Smooth muscle cell (in vitro differentiated cells): ENCODE data around the gene EXTL2. TPM values are rescaled to one million over a fixed set of nuclear protein-coding genes. Genes with fewer than 3 reads are reported as not detected.
"Not testable (repeated sequence)": the region's sequence is repeated elsewhere in the genome, so short reads cannot be mapped to it uniquely, and the experiment has no call there.

ENCODE experiments used
- DNase-seq: peaks from one replicate; lab custom pipeline; 2025; ENCODE audit not compliant: unreplicated experiment; lab: John Stamatoyannopoulos, UW
- H2AFZ ChIP-seq: fragments of 200-600 bp; sonication (generic); 2 replicates; pipeline ENCODE4 v1.6.0; 2016; ENCODE audit warnings: antibody characterized with exemption, low read depth, mild to moderate bottlenecking
- H3F3A ChIP-seq: fragments of 200-600 bp; sonication (generic); 2 replicates; pipeline ENCODE4 v1.6.0; 2017; ENCODE audit warnings: antibody characterized with exemption, low read depth
- H3K27ac ChIP-seq: fragments of 200-600 bp; sonication (generic); 2 replicates; pipeline ENCODE4 v1.5.1; 2016; ENCODE audit warnings: low read depth, mild to moderate bottlenecking
- H3K27me3 ChIP-seq: fragments of 200-600 bp; sonication (generic); 2 replicates; pipeline ENCODE4 v1.6.1; 2016; ENCODE audit warnings: low read depth, mild to moderate bottlenecking
- H3K36me3 ChIP-seq: fragments of 200-600 bp; sonication (generic); 2 replicates; pipeline ENCODE4 v1.5.1; 2016; ENCODE audit warnings: low read depth
- H3K4me1 ChIP-seq: fragments of 200-600 bp; sonication (generic); 2 replicates; pipeline ENCODE4 v1.5.1; 2016; ENCODE audit warnings: low read depth
- H3K4me2 ChIP-seq: fragments of 200-600 bp; sonication (generic); 2 replicates; pipeline ENCODE4 v1.6.0; 2016; ENCODE audit warnings: mild to moderate bottlenecking
- H3K4me3 ChIP-seq: fragments of 200-600 bp; sonication (generic); 2 replicates; pipeline ENCODE4 v1.5.1; 2016; ENCODE audit warnings: mild to moderate bottlenecking
- H3K79me2 ChIP-seq: fragments of 200-600 bp; sonication (generic); 2 replicates; pipeline ENCODE4 v1.6.0; 2016; ENCODE audit warnings: low read depth, mild to moderate bottlenecking
- H3K9ac ChIP-seq: fragments of 200-600 bp; sonication (generic); 2 replicates; pipeline ENCODE4 v1.6.0; 2016; ENCODE audit warnings: low read depth
- H3K9me3 ChIP-seq: fragments of 200-600 bp; sonication (generic); replicated peaks from 2 replicates; pipeline ENCODE4 v1.5.1; 2016; ENCODE audit warnings: low read depth
- H4K20me1 ChIP-seq: fragments of 200-600 bp; sonication (generic); 2 replicates; pipeline ENCODE4 v1.6.0; 2016; ENCODE audit warnings: low read depth
- WGBS: methylation state at CpG from one replicate; pipeline ENCODE4 v1.1.7; 2016; ENCODE audit warnings: low lambda C conversion rate; 5-methylcytosine and 5-hydroxymethylcytosine counted together
- polyA plus RNA-seq: library from polyadenylated mRNA; unstranded; fragments of >200 nt; fragmentation: Nextera tagmentation; extraction: Ambion mirVana; gene quantifications from 2 replicates; pipeline ENCODE4 v1.2.1, GENCODE V29; 2016
- total RNA-seq: library from RNA; depleted of rRNA; stranded (reverse); fragments of >200 nt; gene quantifications from 2 replicates; pipeline ENCODE4 v1.2.3, GENCODE V29; 2014
- TF ChIP-seq, protein P1 (sequence below): fragments of 200-600 bp; sonication (generic); IDR thresholded peaks from 2 replicates; pipeline ENCODE4 v1.5.1; 2017; ENCODE audit warnings: borderline replicate concordance, mild to moderate bottlenecking, antibody characterized with exemption; ENCODE audit not compliant: insufficient read depth, poor library complexity, severe bottlenecking

Gene EXTL2
- total and polyA plus RNA-seq, 2 experiments from 2014 or later: 51.9 to 54.3 TPM

DNA sequence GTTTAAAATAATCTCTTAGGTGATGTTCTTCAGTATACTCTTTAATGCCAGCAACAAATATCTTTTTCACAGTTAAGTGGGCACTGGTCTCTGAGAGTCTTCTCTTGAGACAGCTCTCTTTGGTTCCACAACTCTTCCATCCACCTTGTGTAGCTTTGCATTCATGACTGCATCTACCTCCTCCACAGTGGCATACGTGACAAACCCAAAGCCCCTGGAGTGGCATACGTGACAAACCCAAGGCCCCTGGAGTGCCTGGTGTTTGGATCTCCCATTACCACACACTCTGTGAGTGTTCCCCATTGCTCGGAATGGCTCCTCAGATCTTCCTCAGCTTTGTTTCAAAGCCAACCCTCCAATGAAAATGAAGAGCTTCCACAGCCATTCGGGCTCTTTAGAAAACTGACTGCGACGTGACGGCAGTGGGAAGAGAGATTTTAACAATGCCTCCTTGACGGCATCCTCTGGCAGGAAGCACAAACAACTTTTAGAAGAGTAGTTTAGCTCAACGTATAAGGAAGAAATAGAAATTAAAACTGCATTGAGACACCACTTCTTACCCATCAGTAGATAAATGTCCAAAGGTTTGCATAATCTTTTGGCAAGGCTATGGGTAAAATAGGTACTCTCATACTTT is 47.1 kb upstream of the EXTL2 start:
- no peaks in the 10 kb centered on the region for H3K9me3 ChIP-seq
- no peaks in the 10 kb centered on the region for H3F3A ChIP-seq
- no peak overlapping the region for H3K27ac ChIP-seq
- no peak overlapping the region for H3K9ac ChIP-seq
- peaks cover 12% of the 10 kb centered on the region for H3K36me3 ChIP-seq
- H3K4me1 ChIP-seq: no peaks in the 10 kb centered on the region
- no peak for DNase-seq
- H3K27me3 ChIP-seq: no peaks in the 10 kb centered on the region
- no peak overlapping the region for H2AFZ ChIP-seq
- peaks cover 5% of the 10 kb centered on the region for H4K20me1 ChIP-seq
- no peak overlapping the region for H3K4me2 ChIP-seq
- H3K4me3 ChIP-seq: no peak overlapping the region
- over 99% methylated on average over 9 of the region's 9 CpGs for WGBS
- peaks cover 11% of the 10 kb centered on the region for H3K79me2 ChIP-seq
- TF ChIP-seq, protein P1, sequence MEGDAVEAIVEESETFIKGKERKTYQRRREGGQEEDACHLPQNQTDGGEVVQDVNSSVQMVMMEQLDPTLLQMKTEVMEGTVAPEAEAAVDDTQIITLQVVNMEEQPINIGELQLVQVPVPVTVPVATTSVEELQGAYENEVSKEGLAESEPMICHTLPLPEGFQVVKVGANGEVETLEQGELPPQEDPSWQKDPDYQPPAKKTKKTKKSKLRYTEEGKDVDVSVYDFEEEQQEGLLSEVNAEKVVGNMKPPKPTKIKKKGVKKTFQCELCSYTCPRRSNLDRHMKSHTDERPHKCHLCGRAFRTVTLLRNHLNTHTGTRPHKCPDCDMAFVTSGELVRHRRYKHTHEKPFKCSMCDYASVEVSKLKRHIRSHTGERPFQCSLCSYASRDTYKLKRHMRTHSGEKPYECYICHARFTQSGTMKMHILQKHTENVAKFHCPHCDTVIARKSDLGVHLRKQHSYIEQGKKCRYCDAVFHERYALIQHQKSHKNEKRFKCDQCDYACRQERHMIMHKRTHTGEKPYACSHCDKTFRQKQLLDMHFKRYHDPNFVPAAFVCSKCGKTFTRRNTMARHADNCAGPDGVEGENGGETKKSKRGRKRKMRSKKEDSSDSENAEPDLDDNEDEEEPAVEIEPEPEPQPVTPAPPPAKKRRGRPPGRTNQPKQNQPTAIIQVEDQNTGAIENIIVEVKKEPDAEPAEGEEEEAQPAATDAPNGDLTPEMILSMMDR: no peak

DNA sequence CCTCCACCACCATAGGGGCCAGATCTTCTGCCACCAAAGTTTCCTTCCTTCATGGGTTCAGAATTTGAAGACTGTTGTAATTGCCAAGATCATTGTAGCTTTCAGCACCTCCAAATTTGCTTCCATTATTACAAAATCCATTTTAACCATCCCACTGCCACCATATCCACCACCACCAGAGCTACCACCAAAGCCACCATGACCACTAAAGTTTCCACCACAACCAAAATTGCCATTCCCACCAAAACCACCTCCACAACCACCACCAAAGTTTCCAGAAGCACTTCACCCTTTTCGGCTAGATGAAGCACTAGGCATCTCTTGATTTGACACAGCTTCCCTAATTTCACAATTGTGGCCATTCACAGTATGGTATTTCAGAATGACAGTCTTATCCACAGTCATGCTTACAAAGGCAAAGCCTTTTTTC is 46.5 kb upstream of the EXTL2 start:
- Histone ChIP-seq H3K27ac (no peak overlapping the region), H4K20me1 (peaks cover 5% of the 10 kb centered on the region), H3K4me2 (no peak overlapping the region), H3K36me3 (peaks cover 17% of the 10 kb centered on the region), H3F3A (no peaks in the 10 kb centered on the region), H3K4me3 (no peak overlapping the region), H3K9ac (no peak overlapping the region), H3K9me3 (no peaks in the 10 kb centered on the region), H3K27me3 (no peaks in the 10 kb centered on the region), H3K79me2 (peaks cover 8% of the 10 kb centered on the region), H3K4me1 (no peaks in the 10 kb centered on the region), H2AFZ (no peak overlapping the region)
- WGBS: 100% methylated on average over 1 of the region's 1 CpG
- TF ChIP-seq, protein P1: no peak
- DNase-seq: no peak

DNA sequence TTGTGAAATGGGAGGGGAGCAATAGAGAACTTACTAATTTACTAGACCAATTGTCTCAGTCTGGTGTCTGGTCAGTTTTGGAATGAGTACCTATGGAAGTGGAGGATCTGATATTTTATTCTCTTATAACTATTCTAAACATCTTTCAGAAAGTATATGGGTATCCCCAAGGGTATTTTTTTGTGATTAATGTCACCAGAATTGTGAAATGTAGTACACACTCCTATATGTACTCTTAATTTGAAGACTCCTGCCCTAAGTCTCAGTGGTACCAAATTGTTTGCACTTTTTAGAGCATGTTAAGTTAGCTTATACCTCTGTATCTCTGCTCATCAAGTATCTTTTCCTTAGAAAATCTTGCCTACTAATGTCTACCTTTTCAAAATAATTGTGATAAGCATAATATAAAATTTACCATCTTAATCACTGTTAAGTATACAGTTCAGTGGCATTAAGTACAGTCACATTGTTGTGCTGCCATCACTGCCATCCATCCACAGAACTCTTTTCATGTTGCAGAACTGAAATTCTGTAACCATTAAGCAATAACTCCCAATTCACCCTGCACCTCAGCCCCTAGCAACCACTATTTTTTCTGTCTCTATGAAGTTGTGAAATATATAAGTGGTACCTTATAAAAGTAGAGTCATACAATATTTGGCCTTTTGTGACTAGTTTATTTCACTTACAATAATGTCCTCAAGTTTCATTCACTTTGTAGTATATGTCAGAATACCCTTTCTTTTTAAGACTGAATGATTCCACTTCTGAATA is 41.7 kb upstream of the EXTL2 start:
- no peak overlapping the region for H3K27ac ChIP-seq

DNA sequence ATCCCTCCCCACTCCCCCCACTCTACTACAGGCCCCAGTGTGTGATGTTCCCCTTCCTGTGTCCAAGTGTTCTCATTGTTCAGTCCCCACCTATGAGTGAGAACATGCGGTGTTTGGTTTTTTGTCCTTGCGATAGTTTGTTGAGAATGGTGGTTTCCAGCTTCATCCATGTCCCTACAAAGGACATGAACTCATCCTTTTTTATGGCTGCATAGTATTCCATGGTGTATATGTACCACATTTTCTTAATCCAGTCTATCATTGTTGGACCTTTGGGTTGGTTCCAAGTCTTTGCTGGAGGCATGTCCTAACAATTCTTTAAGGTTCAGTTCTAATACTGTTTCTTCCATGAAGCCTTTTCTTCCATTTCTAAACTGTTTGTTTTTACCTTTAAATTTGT is 38.9 kb upstream of the EXTL2 start:
- H3K4me3 ChIP-seq, H3K27me3 ChIP-seq, H3K4me2 ChIP-seq, H3K27ac ChIP-seq, H3K79me2 ChIP-seq, H3F3A ChIP-seq, DNase-seq, H2AFZ ChIP-seq, H3K9me3 ChIP-seq, H3K9ac ChIP-seq, H3K4me1 ChIP-seq: not testable (repeated sequence)
- Histone ChIP-seq H3K36me3 (peaks cover 23% of the 10 kb centered on the region), H4K20me1 (peaks cover 12% of the 10 kb centered on the region)
- WGBS: 98% methylated on average over 2 of the region's 2 CpGs

More for the DNA sequence above, 41.7 kb upstream of the EXTL2 start:
- TF ChIP-seq, protein P1: no peak
- H3K4me2 ChIP-seq: no peak overlapping the region
- no peak overlapping the region for H2AFZ ChIP-seq
- peaks cover under 1% of the 10 kb centered on the region for H3K79me2 ChIP-seq
- H3K36me3 ChIP-seq: peaks cover 17% of the 10 kb centered on the region
- no peak overlapping the region for H3K4me3 ChIP-seq
- H3F3A ChIP-seq: no peaks in the 10 kb centered on the region
- no peaks in the 10 kb centered on the region for H3K27me3 ChIP-seq
- no peaks in the 10 kb centered on the region for H3K9me3 ChIP-seq
- no peak for DNase-seq
- peaks cover 11% of the 10 kb centered on the region for H4K20me1 ChIP-seq
- no peak overlapping the region for H3K9ac ChIP-seq
- H3K4me1 ChIP-seq: no peaks in the 10 kb centered on the region
